ENCODE data around the gene SOX6. TPM values are rescaled to one million over a fixed set of nuclear protein-coding genes. Genes with fewer than 3 reads are reported as not detected.

The SOX6 gene
- total RNA-seq, 2 experiments from 2014 or later = 0.20 TPM; not detected in 1

DNA sequence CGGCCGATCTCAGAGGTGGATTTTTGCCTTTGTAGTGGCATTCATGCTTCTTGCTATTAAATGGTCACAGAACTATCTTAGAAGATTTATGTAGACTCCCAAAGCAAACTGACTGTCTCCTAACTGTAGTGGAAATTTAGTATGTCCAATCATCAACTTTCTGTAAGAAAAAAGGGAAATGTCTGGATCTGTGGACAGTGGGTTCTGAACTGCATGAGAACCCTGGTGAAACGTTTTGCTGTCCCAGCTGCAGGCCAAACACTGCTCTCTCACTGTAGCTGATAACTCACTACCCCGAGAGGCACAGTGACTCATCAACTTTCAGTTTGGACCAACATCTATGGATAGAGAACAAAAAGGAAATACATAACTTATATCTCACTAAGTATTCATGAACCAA lies 387.1 kb downstream of the SOX6 start:
- ATAC-seq (ENCODE audit: poor library complexity) (no peak), DNase-seq (peak in 1 of 14 experiments; percentile 8)
- TF ChIP-seq, protein P1, sequence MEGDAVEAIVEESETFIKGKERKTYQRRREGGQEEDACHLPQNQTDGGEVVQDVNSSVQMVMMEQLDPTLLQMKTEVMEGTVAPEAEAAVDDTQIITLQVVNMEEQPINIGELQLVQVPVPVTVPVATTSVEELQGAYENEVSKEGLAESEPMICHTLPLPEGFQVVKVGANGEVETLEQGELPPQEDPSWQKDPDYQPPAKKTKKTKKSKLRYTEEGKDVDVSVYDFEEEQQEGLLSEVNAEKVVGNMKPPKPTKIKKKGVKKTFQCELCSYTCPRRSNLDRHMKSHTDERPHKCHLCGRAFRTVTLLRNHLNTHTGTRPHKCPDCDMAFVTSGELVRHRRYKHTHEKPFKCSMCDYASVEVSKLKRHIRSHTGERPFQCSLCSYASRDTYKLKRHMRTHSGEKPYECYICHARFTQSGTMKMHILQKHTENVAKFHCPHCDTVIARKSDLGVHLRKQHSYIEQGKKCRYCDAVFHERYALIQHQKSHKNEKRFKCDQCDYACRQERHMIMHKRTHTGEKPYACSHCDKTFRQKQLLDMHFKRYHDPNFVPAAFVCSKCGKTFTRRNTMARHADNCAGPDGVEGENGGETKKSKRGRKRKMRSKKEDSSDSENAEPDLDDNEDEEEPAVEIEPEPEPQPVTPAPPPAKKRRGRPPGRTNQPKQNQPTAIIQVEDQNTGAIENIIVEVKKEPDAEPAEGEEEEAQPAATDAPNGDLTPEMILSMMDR (IDR thresholded peaks at IDR 0.05) = no peak
- H3K4me1 Mint-ChIP-seq (ENCODE audit: low read depth) = no peaks in the 10 kb centered on the region
- H3K4me3 Mint-ChIP-seq = no peak overlapping the region
- H3K9me3 ChIP-seq (ENCODE audit: control insufficient read depth in 1 of 2, insufficient read depth in 1 of 2, low read length in 2 of 2) = peaks cover 0 to 3% of the 10 kb centered on the region in 2 experiments
- no peak overlapping the region for H3K4me3 ChIP-seq (ENCODE audit: low read length)
- H3K9me3 Mint-ChIP-seq = no peaks in the 10 kb centered on the region
- no peaks in the 10 kb centered on the region for H3K36me3 Mint-ChIP-seq (ENCODE audit: low read depth)
- H3K36me3 ChIP-seq (ENCODE audit: insufficient read depth, low read length) = no peaks in the 10 kb centered on the region
- H3K27ac Mint-ChIP-seq = no peak overlapping the region
- no peaks in the 10 kb centered on the region for H3K27me3 ChIP-seq (ENCODE audit: control insufficient read depth in 1 of 2, insufficient read depth in 2 of 2, low read length in 2 of 2)
- intact Hi-C loops (cut with DNase I, micrococcal nuclease) = no loop called here
- no peaks in the 10 kb centered on the region for H3K4me1 ChIP-seq (ENCODE audit: insufficient read depth, low read length)
- H3K27ac ChIP-seq (ENCODE audit: low read depth in 1 of 2, low read length in 2 of 2) = no peak overlapping the region
- ChIA-PET POLR2A (no interaction called here), CTCF (no interaction called here)
- H3K27me3 Mint-ChIP-seq = no peaks in the 10 kb centered on the region

DNA sequence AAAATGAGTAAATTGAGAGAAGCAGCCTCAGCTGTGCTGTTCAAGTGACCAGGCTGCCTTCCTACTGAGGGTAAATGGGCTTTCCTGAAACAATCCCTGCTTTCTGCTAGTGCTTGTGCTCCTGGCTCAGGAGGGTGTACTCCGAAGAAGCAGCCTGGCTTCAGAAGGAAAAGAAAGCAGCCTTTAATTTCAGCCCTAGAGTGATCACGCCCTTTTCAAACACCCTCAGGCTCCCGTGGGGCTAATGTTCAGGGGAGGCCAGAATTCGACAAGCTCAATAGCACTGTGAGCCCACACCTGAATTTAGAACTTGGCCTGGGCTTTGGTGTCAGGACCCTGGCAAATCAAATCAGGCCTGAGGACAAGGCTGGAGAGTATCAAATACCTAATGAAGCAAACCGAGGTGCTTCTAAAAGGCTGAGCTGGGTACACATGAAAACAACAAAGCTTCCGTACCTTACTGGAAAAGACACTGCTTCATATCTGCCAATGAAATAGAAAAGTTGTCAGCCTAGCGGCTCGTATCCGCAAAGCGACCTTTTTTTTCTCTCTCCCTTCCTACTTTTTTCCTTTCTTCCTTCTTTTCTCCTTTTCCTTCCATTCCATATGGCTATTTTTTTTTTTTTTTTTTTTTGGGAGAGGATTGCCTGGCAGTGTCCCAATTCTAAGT lies 387.8 kb downstream of the SOX6 start:
- no peak overlapping the region for H3K27ac ChIP-seq (ENCODE audit: low read depth in 1 of 2, low read length in 2 of 2)
- DNase-seq (no peak), ATAC-seq (ENCODE audit: poor library complexity) (no peak)
- no peaks in the 10 kb centered on the region for H3K4me1 Mint-ChIP-seq (ENCODE audit: low read depth)
- H3K4me3 Mint-ChIP-seq = no peak overlapping the region
- intact Hi-C loops (cut with DNase I, micrococcal nuclease) = no loop called here
- POLR2A ChIA-PET = no interaction called here
- H3K36me3 Mint-ChIP-seq (ENCODE audit: low read depth) = no peaks in the 10 kb centered on the region
- peaks cover 0 to 3% of the 10 kb centered on the region in 2 experiments for H3K9me3 ChIP-seq (ENCODE audit: control insufficient read depth in 1 of 2, insufficient read depth in 1 of 2, low read length in 2 of 2)
- H3K27me3 ChIP-seq (ENCODE audit: control insufficient read depth in 1 of 2, insufficient read depth in 2 of 2, low read length in 2 of 2) = no peaks in the 10 kb centered on the region
- no peaks in the 10 kb centered on the region for H3K27me3 Mint-ChIP-seq
- no peak overlapping the region for H3K27ac Mint-ChIP-seq
- H3K9me3 Mint-ChIP-seq = no peaks in the 10 kb centered on the region
- no peaks in the 10 kb centered on the region for H3K4me1 ChIP-seq (ENCODE audit: insufficient read depth, low read length)
- no peaks in the 10 kb centered on the region for H3K36me3 ChIP-seq (ENCODE audit: insufficient read depth, low read length)
- CTCF ChIA-PET = no interaction called here
- H3K4me3 ChIP-seq (ENCODE audit: low read length) = no peak overlapping the region
- TF ChIP-seq, protein P1 (IDR thresholded peaks at IDR 0.05) = no peak

DNA sequence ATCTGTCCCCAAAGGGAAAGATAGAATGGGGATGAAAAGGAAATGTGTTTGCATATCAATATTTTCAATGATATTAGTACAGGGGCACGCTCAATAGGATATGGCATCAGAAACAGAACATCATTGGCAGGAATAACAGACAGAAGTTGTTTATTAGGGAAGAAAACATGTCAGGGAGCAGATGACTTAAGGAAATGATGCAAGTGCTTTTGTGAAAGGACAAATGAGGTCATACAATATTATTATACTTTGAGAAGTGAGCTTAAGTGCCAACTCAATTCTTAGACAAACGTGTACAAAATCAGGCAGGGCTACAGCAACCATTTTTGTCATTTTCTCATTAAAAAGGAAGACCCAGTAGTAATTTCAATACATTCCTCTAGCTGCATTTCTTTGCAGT lies 388.4 kb downstream of the SOX6 start:
- no peaks in the 10 kb centered on the region for H3K36me3 Mint-ChIP-seq (ENCODE audit: low read depth)
- H3K36me3 ChIP-seq (ENCODE audit: insufficient read depth, low read length) = no peaks in the 10 kb centered on the region
- POLR2A ChIA-PET = no interaction called here
- H3K9me3 Mint-ChIP-seq = no peaks in the 10 kb centered on the region
- H3K4me1 Mint-ChIP-seq (ENCODE audit: low read depth) = no peaks in the 10 kb centered on the region
- no peaks in the 10 kb centered on the region for H3K4me1 ChIP-seq (ENCODE audit: insufficient read depth, low read length)
- no peak overlapping the region for H3K4me3 ChIP-seq (ENCODE audit: low read length)
- ATAC-seq (ENCODE audit: poor library complexity) = no peak
- TF ChIP-seq, protein P1 (IDR thresholded peaks at IDR 0.05) = no peak
- intact Hi-C loops (cut with DNase I, micrococcal nuclease) = no loop called here
- no peaks in the 10 kb centered on the region for H3K27me3 ChIP-seq (ENCODE audit: control insufficient read depth in 1 of 2, insufficient read depth in 2 of 2, low read length in 2 of 2)
- CTCF ChIA-PET = no interaction called here
- H3K27ac ChIP-seq (ENCODE audit: low read depth in 1 of 2, low read length in 2 of 2) = no peak overlapping the region
- peaks cover 0 to 3% of the 10 kb centered on the region in 2 experiments for H3K9me3 ChIP-seq (ENCODE audit: control insufficient read depth in 1 of 2, insufficient read depth in 1 of 2, low read length in 2 of 2)
- no peak overlapping the region for H3K27ac Mint-ChIP-seq
- DNase-seq = no peak
- no peaks in the 10 kb centered on the region for H3K27me3 Mint-ChIP-seq
- no peak overlapping the region for H3K4me3 Mint-ChIP-seq
